GM18526 (cell line): ENCODE results near the gene ITGA5.

Experiments
- POLR2A ChIP-seq: IDR thresholded peaks from 3 replicates; pipeline ENCODE4 v1.6.1; 2011; ENCODE audit not compliant: insufficient read length; ENCODE audit errors: extremely low read depth

Gene ITGA5

GRCh38 chr12:54401119-54401518 is 17.9 kb downstream of the ITGA5 start:
- no peak for TF ChIP-seq POLR2A

- TF ChIP-seq POLR2A: no peak
Observed at GRCh38 chr12:54398995-54399793, 19.9 kb downstream of the ITGA5 start.

DNA sequence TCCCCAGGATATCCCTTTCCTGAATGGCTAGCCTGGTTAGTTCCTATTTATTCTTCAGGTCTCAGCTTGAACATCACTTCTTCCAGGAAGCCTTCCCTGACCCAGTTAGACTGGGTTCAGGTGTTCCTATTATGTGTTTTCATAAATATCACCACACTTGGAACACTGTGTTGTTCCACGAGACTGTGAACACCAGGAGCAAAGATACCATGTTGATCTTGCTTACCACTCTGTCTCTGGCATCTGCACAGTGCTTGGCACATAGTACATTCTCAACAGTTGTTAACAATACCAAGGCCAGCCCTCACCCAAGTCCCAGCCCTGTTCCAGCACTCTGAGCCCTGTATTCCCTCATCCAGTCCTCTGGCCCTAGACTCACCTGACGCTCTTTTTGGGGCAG is 20.8 kb downstream of the ITGA5 start:
- no peak for TF ChIP-seq POLR2A

DNA sequence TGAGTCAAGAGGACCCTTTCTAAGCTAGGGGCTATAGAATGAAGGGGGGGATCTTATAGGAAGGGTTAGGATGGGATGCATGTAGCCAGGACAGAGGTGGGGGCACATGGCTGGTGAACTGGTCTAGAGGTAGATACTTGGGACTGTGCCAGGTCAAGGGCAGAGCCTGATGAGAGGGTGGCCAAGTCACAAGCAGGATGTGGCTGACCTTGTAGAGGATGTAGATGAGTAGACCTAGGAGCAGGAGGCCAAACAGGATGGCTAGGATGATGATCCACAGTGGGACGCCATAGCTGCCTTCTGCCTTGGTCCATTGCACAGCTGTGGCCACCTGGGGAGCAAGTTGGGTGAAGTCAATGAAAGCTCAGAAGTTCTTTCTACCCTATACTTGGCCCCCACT is 21.9 kb downstream of the ITGA5 start:
- no peak for TF ChIP-seq POLR2A

GRCh38 chr12:54395545-54395944 is 23.5 kb downstream of the ITGA5 start:
- TF ChIP-seq POLR2A: no peak

GRCh38 chr12:54394986-54395385 is 24.1 kb downstream of the ITGA5 start:
- TF ChIP-seq POLR2A: no peak

DNA sequence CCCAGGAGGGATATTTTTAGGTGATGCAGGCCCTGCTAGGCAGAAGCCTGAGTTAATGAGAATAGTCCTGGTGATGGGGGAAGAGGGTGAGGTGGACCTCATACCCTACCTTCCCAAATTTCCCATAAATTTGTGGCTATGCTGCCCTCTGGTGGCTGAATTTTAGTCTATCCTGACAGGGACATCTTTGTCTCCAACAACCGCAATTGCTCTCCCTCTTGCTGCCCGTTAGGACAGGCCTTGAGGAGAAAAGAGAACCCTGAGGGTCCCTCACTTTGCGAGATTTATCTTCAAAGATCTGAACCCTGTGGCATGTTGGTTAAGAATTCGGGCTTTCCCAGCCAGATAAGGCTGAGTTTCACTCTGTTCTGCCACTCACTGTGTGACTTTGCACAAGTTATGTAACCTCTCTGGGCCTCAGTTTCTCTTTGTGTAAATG is 24.8 kb downstream of the ITGA5 start:
- TF ChIP-seq POLR2A: no peak

DNA sequence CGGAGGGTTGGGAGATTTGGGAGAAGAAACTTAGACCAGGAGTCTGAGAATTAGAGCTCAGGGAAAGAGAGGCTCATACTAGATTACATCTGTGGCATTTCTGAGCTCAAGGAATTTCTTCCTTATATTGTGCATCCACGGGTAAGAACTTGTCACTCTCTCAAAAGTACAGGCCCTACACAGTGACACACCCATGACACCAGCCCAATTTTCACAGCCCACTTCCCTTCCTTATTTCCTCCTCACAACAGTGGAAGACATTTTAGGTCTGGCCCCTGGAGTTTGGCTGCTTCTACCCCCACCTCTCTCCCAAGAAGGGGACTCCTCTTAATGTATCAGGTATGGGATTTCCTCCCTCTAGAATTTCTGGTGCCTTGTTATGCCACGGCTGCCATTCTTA is 25.3 kb downstream of the ITGA5 start:
- TF ChIP-seq POLR2A: no peak

DNA sequence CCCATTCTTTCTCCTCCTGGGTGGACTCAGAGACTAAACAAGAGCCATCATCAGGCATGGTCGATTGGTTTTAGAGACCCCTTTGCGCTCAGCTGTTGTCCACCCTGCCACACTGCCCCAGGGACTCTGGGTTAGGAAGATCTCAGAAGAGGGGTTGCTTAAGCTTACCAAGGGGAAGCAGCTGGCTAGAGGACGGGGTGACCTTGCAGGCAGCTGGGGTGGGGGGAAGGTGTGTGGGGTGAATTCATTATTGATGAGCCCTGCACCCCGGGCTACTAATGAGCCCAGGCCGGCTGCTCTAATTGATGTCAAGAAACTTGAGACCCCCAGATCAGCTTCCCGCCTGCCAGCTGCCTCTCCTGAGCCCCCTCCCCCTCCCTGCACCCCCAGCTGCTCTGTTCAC is 25.9 kb downstream of the ITGA5 start:
- TF ChIP-seq POLR2A: no peak

- no peak for TF ChIP-seq POLR2A
Observed at GRCh38 chr12:54392485-54393206, 26.4 kb downstream of the ITGA5 start.

- TF ChIP-seq POLR2A: no peak
Observed at GRCh38 chr12:54390668-54391551, 28.2 kb downstream of the ITGA5 start.

DNA sequence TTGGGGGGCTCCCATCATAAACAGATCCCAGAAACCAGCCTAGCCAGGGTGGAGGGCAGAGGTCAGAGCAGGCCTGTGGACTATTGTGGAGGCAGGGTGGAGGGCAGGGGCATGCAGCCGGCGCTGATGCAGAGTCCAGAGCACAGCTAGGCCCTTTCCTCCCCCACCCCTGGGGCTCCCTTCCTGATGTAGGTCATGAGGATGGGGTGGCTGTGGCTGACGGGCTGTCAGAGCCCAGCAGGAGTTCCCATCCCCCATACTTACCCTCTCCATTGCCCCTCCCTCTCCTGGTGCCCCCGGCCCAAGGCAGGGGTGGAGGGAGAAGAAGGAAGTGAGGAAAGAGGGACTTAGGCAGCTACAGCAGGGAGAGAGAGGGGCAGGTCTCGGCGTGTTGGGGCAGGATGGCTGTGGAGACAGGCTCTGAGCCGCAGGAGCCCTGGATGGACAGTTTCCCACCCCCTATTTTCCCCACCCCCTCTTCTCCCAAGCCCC is 28.8 kb downstream of the ITGA5 start:
- no peak for TF ChIP-seq POLR2A

DNA sequence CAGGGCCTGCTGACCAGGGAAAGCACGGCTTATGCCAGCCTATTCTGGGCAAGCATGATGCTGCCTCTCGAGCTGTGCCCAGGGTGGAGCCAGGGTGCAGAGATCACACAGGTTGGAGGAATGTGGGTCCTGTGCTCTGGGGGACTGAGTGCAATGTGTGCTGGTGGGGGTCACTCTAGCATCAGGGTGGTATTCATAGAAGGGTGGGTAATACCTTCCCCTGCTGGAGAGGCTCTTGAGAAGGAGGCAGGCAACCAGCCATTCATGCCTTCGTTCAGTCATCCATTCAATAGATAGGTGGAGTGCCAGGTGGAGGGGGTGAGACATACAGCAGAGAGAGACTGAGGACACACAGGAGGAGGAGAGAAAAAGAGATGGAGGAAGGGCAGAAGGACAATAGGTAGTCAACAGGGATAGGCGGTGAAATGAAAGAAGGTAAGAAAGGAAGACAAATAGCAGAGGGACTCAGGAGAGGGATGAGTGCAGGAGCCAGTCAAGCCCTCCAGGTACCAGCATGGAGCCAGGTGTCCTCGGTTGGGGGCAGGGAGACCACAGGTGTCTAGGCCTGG is 29.4 kb downstream of the ITGA5 start:
- TF ChIP-seq POLR2A: no peak

- TF ChIP-seq POLR2A: no peak
Observed at GRCh38 chr12:54389134-54389508, 29.9 kb downstream of the ITGA5 start.
